ENCODE results near the gene COQ9.
A peak's percentile ranks its signal among the peaks of the same experiment; 100 is the strongest.
"Not testable (repeated sequence)": the region's sequence is repeated elsewhere in the genome, so short reads cannot be mapped to it uniquely, and the experiment has no call there.

Gene COQ9, protein sequence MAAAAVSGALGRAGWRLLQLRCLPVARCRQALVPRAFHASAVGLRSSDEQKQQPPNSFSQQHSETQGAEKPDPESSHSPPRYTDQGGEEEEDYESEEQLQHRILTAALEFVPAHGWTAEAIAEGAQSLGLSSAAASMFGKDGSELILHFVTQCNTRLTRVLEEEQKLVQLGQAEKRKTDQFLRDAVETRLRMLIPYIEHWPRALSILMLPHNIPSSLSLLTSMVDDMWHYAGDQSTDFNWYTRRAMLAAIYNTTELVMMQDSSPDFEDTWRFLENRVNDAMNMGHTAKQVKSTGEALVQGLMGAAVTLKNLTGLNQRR

DNA sequence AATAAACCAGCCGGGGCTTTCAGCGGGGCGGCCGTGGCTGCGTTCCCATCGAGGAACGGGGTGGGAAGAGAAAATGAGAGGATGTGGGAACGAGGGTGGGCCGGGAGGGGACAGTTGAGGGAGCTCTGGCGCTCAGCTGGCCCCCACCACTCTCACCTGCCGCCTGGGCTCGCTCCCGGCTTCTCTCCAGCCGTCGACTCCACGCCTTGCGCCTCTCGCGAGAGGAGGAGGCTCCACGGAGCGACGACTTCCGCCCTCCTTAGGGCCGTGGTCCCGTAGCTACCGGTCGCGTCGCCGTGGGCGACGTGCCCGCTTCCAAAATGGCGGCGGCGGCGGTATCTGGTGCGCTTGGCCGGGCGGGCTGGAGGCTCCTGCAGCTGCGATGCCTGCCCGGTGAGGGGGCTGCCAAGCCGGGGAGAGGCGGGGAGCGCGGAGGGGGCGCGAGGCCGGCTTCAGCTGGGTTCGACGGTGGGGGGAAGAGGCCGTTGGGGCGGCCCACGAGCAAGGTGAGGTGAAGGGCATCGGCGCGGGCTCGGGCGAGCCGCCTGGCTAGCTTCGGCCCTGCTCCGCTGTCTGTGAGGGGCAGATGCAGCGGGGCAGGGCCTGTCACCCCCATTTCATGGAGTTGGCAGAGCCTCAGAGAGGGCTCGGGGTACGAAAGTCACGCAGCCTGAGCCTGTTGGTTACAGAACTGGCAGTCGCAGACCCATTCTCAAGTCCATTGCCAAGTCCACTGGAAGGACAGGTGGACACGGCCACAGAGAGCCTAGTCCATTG, at the start of gene COQ9, which contains the start of gene CIAPIN1:
TSS of gene COQ9 (plus strand) at position 294 of the 777 bp plus-strand sequence. CDS start at position 321, 27 bp downstream.
TSS of gene CIAPIN1 (minus strand) at position 200 of the 777 bp plus-strand sequence. CDS start 6,457 bp downstream, outside the sequence.
- H3K27ac ChIP-seq (ENCODE audit: low read length) = peak within 1 kb of the TSS; percentile 91
- H3K36me3 ChIP-seq (ENCODE audit: control insufficient read depth in 1 of 2, insufficient read depth in 2 of 2, low read length in 2 of 2) = peaks cover 7 to 13% of the 10 kb centered on the region in 2 donors
- H3K4me1 ChIP-seq (ENCODE audit: control insufficient read depth in 1 of 2, insufficient read depth in 2 of 2, low read length in 2 of 2) = peaks cover 0 to 24% of the 10 kb centered on the region in 2 donors
- no peaks in the 10 kb centered on the region for H3K27me3 ChIP-seq (ENCODE audit: low read depth, low read length)
- peak within 1 kb of the TSS; percentile 76 to 93 for H3K4me3 ChIP-seq (ENCODE audit: low read depth in 1 of 2, low read length in 2 of 2)
- H3K9me3 ChIP-seq (ENCODE audit: control insufficient read depth in 1 of 2, low read length in 2 of 2) = no peaks in the 10 kb centered on the region

GRCh38 chr16:57397493-57397892, 49.8 kb upstream of the COQ9 start:
- H3K27me3 ChIP-seq (ENCODE audit: low read depth, low read length); H3K4me3 ChIP-seq (ENCODE audit: low read depth in 1 of 2, low read length in 2 of 2); H3K9me3 ChIP-seq (ENCODE audit: control insufficient read depth in 1 of 2, low read length in 2 of 2); H3K27ac ChIP-seq (ENCODE audit: low read length); H3K4me1 ChIP-seq (ENCODE audit: control insufficient read depth in 1 of 2, insufficient read depth in 2 of 2, low read length in 2 of 2); H3K36me3 ChIP-seq (ENCODE audit: control insufficient read depth in 1 of 2, insufficient read depth in 2 of 2, low read length in 2 of 2): not testable (repeated sequence)

GRCh38 chr16:57401943-57402640, 45.2 kb upstream of the COQ9 start:
- no peaks in the 10 kb centered on the region for H3K4me1 ChIP-seq (ENCODE audit: control insufficient read depth in 1 of 2, insufficient read depth in 2 of 2, low read length in 2 of 2)
- H3K27me3 ChIP-seq (ENCODE audit: low read depth, low read length) = no peaks in the 10 kb centered on the region
- H3K9me3 ChIP-seq (ENCODE audit: control insufficient read depth in 1 of 2, low read length in 2 of 2) = no peaks in the 10 kb centered on the region
- H3K27ac ChIP-seq (ENCODE audit: low read length) = no peak overlapping the region
- H3K4me3 ChIP-seq (ENCODE audit: low read depth in 1 of 2, low read length in 2 of 2) = no peak overlapping the region
- no peaks in the 10 kb centered on the region for H3K36me3 ChIP-seq (ENCODE audit: control insufficient read depth in 1 of 2, insufficient read depth in 2 of 2, low read length in 2 of 2)

DNA sequence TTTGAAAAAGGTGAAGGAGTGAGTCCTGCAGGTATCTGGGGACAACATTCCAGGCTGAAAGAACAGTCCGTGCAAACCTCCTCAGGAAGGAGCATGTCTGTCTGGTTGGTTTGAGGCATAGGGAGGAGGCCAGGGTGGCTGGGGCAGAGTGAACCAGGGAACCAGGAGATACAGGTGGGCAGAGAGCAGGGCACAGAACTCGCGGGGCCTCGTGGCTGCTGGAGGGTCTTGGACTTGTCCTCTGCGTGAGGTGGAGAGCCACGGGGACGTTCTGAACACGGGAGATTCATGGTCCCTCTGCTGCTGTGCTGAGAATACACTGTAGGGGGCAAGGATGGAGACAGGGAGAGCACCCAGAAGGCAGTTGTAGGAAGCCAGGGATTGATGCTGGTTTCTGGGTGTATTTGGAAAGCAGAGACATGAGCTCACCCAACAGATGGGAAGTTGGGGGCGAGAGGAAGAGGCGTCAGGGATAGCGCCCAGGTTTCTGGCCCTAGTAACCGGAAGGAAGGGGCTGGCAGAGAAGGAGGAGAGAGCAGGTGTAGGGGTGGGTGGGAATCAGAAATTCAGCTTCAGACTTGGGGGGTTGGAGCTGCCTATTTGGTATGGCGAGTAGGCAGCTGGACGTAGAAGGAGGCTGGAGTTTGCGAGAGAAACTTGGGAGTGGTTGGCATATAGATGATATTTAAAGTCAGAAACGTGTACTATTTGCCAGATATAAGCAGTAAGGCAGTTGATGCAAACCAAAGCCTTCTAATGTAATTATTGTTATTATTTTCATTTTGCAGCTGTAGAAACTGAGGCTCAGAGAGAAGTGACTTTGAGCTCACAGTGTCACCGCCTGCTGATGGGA, 43.1 kb upstream of the COQ9 start, which contains the start of gene CCL17:
TSS of gene CCL17 (plus strand) at position 803 of the 853 bp plus-strand sequence. CDS start 9,166 bp downstream, outside the sequence.
- Histone ChIP-seq H3K4me3 (ENCODE audit: low read depth in 1 of 2, low read length in 2 of 2) (no peak within 1 kb of the TSS), H3K36me3 (ENCODE audit: control insufficient read depth in 1 of 2, insufficient read depth in 2 of 2, low read length in 2 of 2) (no peaks in the 10 kb centered on the region), H3K9me3 (ENCODE audit: control insufficient read depth in 1 of 2, low read length in 2 of 2) (no peaks in the 10 kb centered on the region), H3K27ac (ENCODE audit: low read length) (no peak within 1 kb of the TSS), H3K4me1 (ENCODE audit: control insufficient read depth in 1 of 2, insufficient read depth in 2 of 2, low read length in 2 of 2) (no peaks in the 10 kb centered on the region), H3K27me3 (ENCODE audit: low read depth, low read length) (no peaks in the 10 kb centered on the region)

- Histone ChIP-seq H3K9me3 (ENCODE audit: control insufficient read depth in 1 of 2, low read length in 2 of 2) (no peaks in the 10 kb centered on the region), H3K36me3 (ENCODE audit: control insufficient read depth in 1 of 2, insufficient read depth in 2 of 2, low read length in 2 of 2) (no peaks in the 10 kb centered on the region), H3K27me3 (ENCODE audit: low read depth, low read length) (no peaks in the 10 kb centered on the region), H3K4me1 (ENCODE audit: control insufficient read depth in 1 of 2, insufficient read depth in 2 of 2, low read length in 2 of 2) (no peaks in the 10 kb centered on the region), H3K27ac (ENCODE audit: low read length) (no peak overlapping the region), H3K4me3 (ENCODE audit: low read depth in 1 of 2, low read length in 2 of 2) (no peak overlapping the region)
Measured at GRCh38 chr16:57405097-57405496, 42.2 kb upstream of the COQ9 start.

DNA sequence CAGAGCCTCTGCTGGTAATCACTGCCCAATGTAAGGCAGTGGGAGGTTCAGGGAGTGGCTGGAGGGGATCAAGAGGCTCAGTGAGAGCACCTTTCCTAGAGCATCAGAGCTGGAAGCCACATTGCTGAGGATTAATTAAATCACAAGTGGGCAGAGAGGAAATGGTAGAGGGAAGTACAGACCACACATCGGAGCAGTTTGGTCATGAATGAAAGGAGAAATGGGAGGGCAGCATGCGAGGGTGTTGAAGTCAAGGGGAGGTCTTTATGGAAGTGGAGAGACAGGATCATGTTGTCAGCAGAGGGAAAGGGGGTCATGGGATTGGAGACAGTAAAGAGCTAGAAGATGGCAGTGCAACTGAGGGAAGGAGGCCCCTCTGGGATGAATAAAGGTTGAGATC, 40.4 kb upstream of the COQ9 start:
- H3K27me3 ChIP-seq (ENCODE audit: low read depth, low read length) = no peaks in the 10 kb centered on the region

GRCh38 chr16:57407521-57408353, 39.5 kb upstream of the COQ9 start:
- no peaks in the 10 kb centered on the region for H3K27me3 ChIP-seq (ENCODE audit: low read depth, low read length)
- no peak overlapping the region for H3K27ac ChIP-seq (ENCODE audit: low read length)
- H3K36me3 ChIP-seq (ENCODE audit: control insufficient read depth in 1 of 2, insufficient read depth in 2 of 2, low read length in 2 of 2) = no peaks in the 10 kb centered on the region
- H3K4me1 ChIP-seq (ENCODE audit: control insufficient read depth in 1 of 2, insufficient read depth in 2 of 2, low read length in 2 of 2) = no peaks in the 10 kb centered on the region
- no peak overlapping the region for H3K4me3 ChIP-seq (ENCODE audit: low read depth in 1 of 2, low read length in 2 of 2)
- H3K9me3 ChIP-seq (ENCODE audit: control insufficient read depth in 1 of 2, low read length in 2 of 2) = no peaks in the 10 kb centered on the region

More for the DNA sequence above, 40.4 kb upstream of the COQ9 start:
- Histone ChIP-seq H3K9me3 (ENCODE audit: control insufficient read depth in 1 of 2, low read length in 2 of 2) (no peaks in the 10 kb centered on the region), H3K27ac (ENCODE audit: low read length) (no peak overlapping the region), H3K4me1 (ENCODE audit: control insufficient read depth in 1 of 2, insufficient read depth in 2 of 2, low read length in 2 of 2) (no peaks in the 10 kb centered on the region), H3K4me3 (ENCODE audit: low read depth in 1 of 2, low read length in 2 of 2) (no peak overlapping the region), H3K36me3 (ENCODE audit: control insufficient read depth in 1 of 2, insufficient read depth in 2 of 2, low read length in 2 of 2) (no peaks in the 10 kb centered on the region)

DNA sequence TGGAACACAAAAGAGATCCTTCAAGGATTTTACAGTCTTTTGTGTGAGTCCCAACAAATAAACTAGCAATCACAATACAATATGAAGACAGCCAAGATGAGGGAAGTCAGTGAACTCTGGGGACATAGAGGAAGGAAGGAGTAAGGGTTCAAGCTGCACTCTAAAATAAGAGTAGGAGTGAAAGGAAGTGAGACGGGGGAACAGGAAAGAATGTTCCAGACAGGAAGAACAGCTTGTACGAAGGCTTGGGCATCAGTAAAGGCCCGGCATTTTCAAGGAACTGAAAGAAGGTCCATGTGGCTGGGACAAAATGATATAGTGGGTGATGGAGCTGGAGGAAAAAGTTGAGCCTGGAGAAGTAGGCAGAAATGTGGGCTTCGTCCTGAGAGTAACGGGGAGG, 38.2 kb upstream of the COQ9 start:
- Histone ChIP-seq H3K4me1 (ENCODE audit: control insufficient read depth in 1 of 2, insufficient read depth in 2 of 2, low read length in 2 of 2) (no peaks in the 10 kb centered on the region), H3K36me3 (ENCODE audit: control insufficient read depth in 1 of 2, insufficient read depth in 2 of 2, low read length in 2 of 2) (no peaks in the 10 kb centered on the region), H3K4me3 (ENCODE audit: low read depth in 1 of 2, low read length in 2 of 2) (no peak overlapping the region), H3K27ac (ENCODE audit: low read length) (no peak overlapping the region), H3K9me3 (ENCODE audit: control insufficient read depth in 1 of 2, low read length in 2 of 2) (no peaks in the 10 kb centered on the region), H3K27me3 (ENCODE audit: low read depth, low read length) (no peaks in the 10 kb centered on the region)

DNA sequence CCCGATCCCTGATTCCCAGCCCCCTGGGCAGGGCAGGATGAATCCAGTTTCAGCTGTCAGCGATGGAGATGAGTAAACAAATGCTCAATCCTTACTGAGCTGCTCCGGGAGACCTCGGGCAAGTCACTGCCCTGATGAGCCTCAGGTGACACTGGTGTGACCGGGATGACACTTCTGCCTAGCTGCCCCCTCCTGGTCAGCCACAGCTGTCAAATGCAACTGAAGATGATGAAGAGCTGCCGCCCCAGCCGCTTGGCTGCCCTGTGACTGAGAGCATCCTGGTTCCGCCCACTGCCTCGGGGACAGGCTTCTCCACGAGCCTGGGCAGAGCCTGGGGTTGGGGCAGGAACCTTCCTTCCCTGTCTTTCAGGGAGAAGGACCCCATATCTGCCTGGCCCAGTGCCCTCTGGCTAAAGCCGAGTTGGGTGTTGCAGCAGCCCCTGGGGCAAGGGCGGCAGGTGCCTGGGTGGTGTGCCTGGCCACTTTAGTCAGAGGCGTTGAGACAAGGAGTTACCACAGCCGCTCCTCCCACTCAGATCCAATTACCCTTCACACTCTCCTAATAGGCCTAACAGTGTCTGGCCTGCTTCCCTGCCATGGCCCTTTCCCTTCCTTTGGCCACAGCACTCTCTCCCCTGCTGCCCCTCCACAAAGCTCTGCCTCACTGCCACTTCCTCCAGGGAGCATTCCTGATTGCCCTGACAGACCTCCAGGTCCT, 37.2 kb upstream of the COQ9 start:
- Histone ChIP-seq H3K4me1 (ENCODE audit: control insufficient read depth in 1 of 2, insufficient read depth in 2 of 2, low read length in 2 of 2) (no peaks in the 10 kb centered on the region), H3K27me3 (ENCODE audit: low read depth, low read length) (no peaks in the 10 kb centered on the region), H3K4me3 (ENCODE audit: low read depth in 1 of 2, low read length in 2 of 2) (no peak overlapping the region), H3K36me3 (ENCODE audit: control insufficient read depth in 1 of 2, insufficient read depth in 2 of 2, low read length in 2 of 2) (no peaks in the 10 kb centered on the region), H3K9me3 (ENCODE audit: control insufficient read depth in 1 of 2, low read length in 2 of 2) (no peaks in the 10 kb centered on the region), H3K27ac (ENCODE audit: low read length) (no peak overlapping the region)
